Measurements from ENCODE around the gene MYL6B. TPM values are rescaled to one million over a fixed set of nuclear protein-coding genes. Genes with fewer than 3 reads are reported as not detected.

MYL6B gene
- total and polyA plus RNA-seq, 2 donors (not counting 1 experiment from before 2014, with no cell fraction given): 71.7 to 87.7 TPM

- TF ChIP-seq EZH2 (IDR thresholded peaks at IDR 0.05; ENCODE audit: low read length, missing control alignments): no peak
- Histone ChIP-seq H3K27ac (ENCODE audit: insufficient read depth, low read length) (no peak overlapping the region), H3K4me2 (ENCODE audit: extremely low read depth, insufficient read depth, low read length) (no peak overlapping the region), H3K9ac (ENCODE audit: insufficient read depth, low read length) (no peak overlapping the region), H3K4me1 (ENCODE audit: control insufficient read depth, extremely low read depth, insufficient read depth, low read length) (no peaks in the 10 kb centered on the region), H3K36me3 (ENCODE audit: control insufficient read depth, insufficient read depth, low read length) (peaks cover 35% of the 10 kb centered on the region), H4K20me1 (ENCODE audit: control insufficient read depth, extremely low read depth, insufficient read depth, low read length) (no peaks in the 10 kb centered on the region), H3K4me3 (replicated peaks in 1 of 4; ENCODE audit: control extremely low read depth in 1 of 4, insufficient read depth in 1 of 4, low read depth in 3 of 4, low read length in 4 of 4) (no peak overlapping the region), H3K79me2 (ENCODE audit: control insufficient read depth, insufficient read depth, low read length) (no peaks in the 10 kb centered on the region), H3K9me3 (ENCODE audit: control insufficient read depth, insufficient read depth, low read depth, low read length) (no peaks in the 10 kb centered on the region), H3K27me3 (ENCODE audit: control insufficient read depth, insufficient read depth, low read length) (no peaks in the 10 kb centered on the region), H2AFZ (ENCODE audit: low read length) (no peak overlapping the region)
- no peak for DNase-seq (ENCODE audit: low read depth in 2 of 2)
Observed at GRCh38 chr12:56137853-56138571, 14.4 kb upstream of the MYL6B start.

GRCh38 chr12:56141946-56142784 lies 10.2 kb upstream of the MYL6B start:
- no peak for DNase-seq (ENCODE audit: low read depth in 2 of 2)
- Histone ChIP-seq H3K9ac (ENCODE audit: insufficient read depth, low read length) (no peak overlapping the region), H3K79me2 (ENCODE audit: control insufficient read depth, insufficient read depth, low read length) (no peaks in the 10 kb centered on the region), H3K27ac (ENCODE audit: insufficient read depth, low read length) (no peak overlapping the region), H3K9me3 (ENCODE audit: control insufficient read depth, insufficient read depth, low read depth, low read length) (no peaks in the 10 kb centered on the region), H3K4me1 (ENCODE audit: control insufficient read depth, extremely low read depth, insufficient read depth, low read length) (no peaks in the 10 kb centered on the region), H3K4me3 (replicated peaks in 1 of 4; ENCODE audit: control extremely low read depth in 1 of 4, insufficient read depth in 1 of 4, low read depth in 3 of 4, low read length in 4 of 4) (no peak overlapping the region), H3K4me2 (ENCODE audit: extremely low read depth, insufficient read depth, low read length) (no peak overlapping the region), H4K20me1 (ENCODE audit: control insufficient read depth, extremely low read depth, insufficient read depth, low read length) (no peaks in the 10 kb centered on the region), H3K36me3 (ENCODE audit: control insufficient read depth, insufficient read depth, low read length) (peaks cover 31% of the 10 kb centered on the region), H2AFZ (ENCODE audit: low read length) (no peak overlapping the region), H3K27me3 (ENCODE audit: control insufficient read depth, insufficient read depth, low read length) (no peaks in the 10 kb centered on the region)
- no peak for TF ChIP-seq CTCF (conservative IDR thresholded peaks at IDR 0.05 in 1 of 2, IDR thresholded peaks at IDR 0.05 in 1 of 2; ENCODE audit: low read depth in 1 of 2, low read length in 2 of 2)
- no peak for TF ChIP-seq EZH2 (IDR thresholded peaks at IDR 0.05; ENCODE audit: low read length, missing control alignments)

- H3K27me3 ChIP-seq (ENCODE audit: control insufficient read depth, insufficient read depth, low read length): no peaks in the 10 kb centered on the region
- TF ChIP-seq CTCF (conservative IDR thresholded peaks at IDR 0.05 in 1 of 2, IDR thresholded peaks at IDR 0.05 in 1 of 2; ENCODE audit: low read depth in 1 of 2, low read length in 2 of 2): no peak
- TF ChIP-seq EZH2 (IDR thresholded peaks at IDR 0.05; ENCODE audit: low read length, missing control alignments): no peak
- no peaks in the 10 kb centered on the region for H3K4me1 ChIP-seq (ENCODE audit: control insufficient read depth, extremely low read depth, insufficient read depth, low read length)
- no peak for DNase-seq (ENCODE audit: low read depth in 2 of 2)
- no peak overlapping the region for H3K4me3 ChIP-seq (replicated peaks in 1 of 4; ENCODE audit: control extremely low read depth in 1 of 4, insufficient read depth in 1 of 4, low read depth in 3 of 4, low read length in 4 of 4)
- no peak overlapping the region for H3K4me2 ChIP-seq (ENCODE audit: extremely low read depth, insufficient read depth, low read length)
- no peaks in the 10 kb centered on the region for H3K79me2 ChIP-seq (ENCODE audit: control insufficient read depth, insufficient read depth, low read length)
- no peaks in the 10 kb centered on the region for H3K9me3 ChIP-seq (ENCODE audit: control insufficient read depth, insufficient read depth, low read depth, low read length)
- no peak overlapping the region for H3K9ac ChIP-seq (ENCODE audit: insufficient read depth, low read length)
- no peaks in the 10 kb centered on the region for H4K20me1 ChIP-seq (ENCODE audit: control insufficient read depth, extremely low read depth, insufficient read depth, low read length)
- H3K27ac ChIP-seq (ENCODE audit: insufficient read depth, low read length): no peak overlapping the region
- H3K36me3 ChIP-seq (ENCODE audit: control insufficient read depth, insufficient read depth, low read length): peaks cover 24% of the 10 kb centered on the region
- H2AFZ ChIP-seq (ENCODE audit: low read length): no peak overlapping the region
Observed at GRCh38 chr12:56143217-56143616, 9.2 kb upstream of the MYL6B start.

All from fibroblast of lung (primary cell).